ENCODE data around the gene SEMA3E. TPM values are rescaled to one million over a fixed set of nuclear protein-coding genes. Genes with fewer than 3 reads are reported as not detected.

Gene SEMA3E
- total RNA-seq, 1 experiment from 2014 or later: 0.20 TPM

- no peak for TF ChIP-seq CTCF (IDR thresholded peaks at IDR 0.05; ENCODE audit: insufficient read depth in 1 of 2, low read depth in 1 of 2, low read length in 1 of 2, severe bottlenecking in 1 of 2, unreplicated experiment in 1 of 2)
- no peaks in the 10 kb centered on the region for H3K9me3 ChIP-seq
- Mint-ChIP-seq H3K4me3 (ENCODE audit: unreplicated experiment) (no peak overlapping the region), H3K27me3 (ENCODE audit: insufficient read depth, unreplicated experiment) (peaks cover 3% of the 10 kb centered on the region), H3K4me1 (ENCODE audit: low read depth, unreplicated experiment) (no peaks in the 10 kb centered on the region), H3K9me3 (ENCODE audit: unreplicated experiment) (peaks cover 10% of the 10 kb centered on the region), H3K36me3 (ENCODE audit: insufficient read depth, unreplicated experiment) (no peaks in the 10 kb centered on the region), H3K27ac (ENCODE audit: unreplicated experiment) (no peak overlapping the region)
- ChIA-PET POLR2A (interaction anchor here (0.6 kb wide), 1 partner anchor 402 kb away, joined by 3 read pairs; no protein-coding TSS in a partner anchor), CTCF (no interaction called here)
- BruUV-seq (replicated peaks): no TSS peak
- intact Hi-C loops (cut with micrococcal nuclease; ENCODE audit: unreplicated experiment): loop anchor here (2.0 to 10.0 kb wide), 4 partner anchors 15 to 183 kb away; partner anchors contain the start of gene PCLO
- H3K4me1 ChIP-seq: peaks cover 11% of the 10 kb centered on the region
- no peaks in the 10 kb centered on the region; the same call in 1 of the 2 replicates for H3K27me3 ChIP-seq (replicated peaks; ENCODE audit: control insufficient read depth, insufficient read depth, low read length)
- peak; percentile 61 to 81 for DNase-seq
- H3K36me3 ChIP-seq (ENCODE audit: control insufficient read depth, insufficient read depth, low read length): no peaks in the 10 kb centered on the region
- H3K4me3 ChIP-seq (ENCODE audit: low read depth, low read length): no peak overlapping the region
Observed at GRCh38 chr7:83347945-83348444, 300.9 kb downstream of the SEMA3E start.

DNA sequence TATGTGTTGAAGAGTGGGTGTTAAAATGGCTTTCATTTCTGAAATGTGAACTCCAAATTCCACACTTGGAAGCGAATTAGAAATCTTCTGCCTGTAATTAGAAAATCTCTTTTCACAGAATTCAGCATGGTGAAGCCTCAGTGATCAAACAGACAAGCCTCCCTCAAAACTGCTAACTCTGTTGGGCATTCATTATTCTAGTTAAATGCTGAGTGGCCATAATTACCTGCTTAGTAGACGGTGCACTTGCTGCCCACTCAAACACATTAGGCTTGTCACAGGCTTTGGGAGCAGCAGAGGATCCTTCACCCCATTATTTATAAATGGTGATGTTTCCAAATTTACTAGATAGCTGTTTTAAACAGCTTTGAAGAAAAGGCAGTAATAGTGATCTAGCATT is 309.0 kb downstream of the SEMA3E start:
- Mint-ChIP-seq H3K27me3 (ENCODE audit: insufficient read depth, unreplicated experiment) (peaks cover 3% of the 10 kb centered on the region), H3K27ac (ENCODE audit: unreplicated experiment) (no peak overlapping the region), H3K4me1 (ENCODE audit: low read depth, unreplicated experiment) (no peaks in the 10 kb centered on the region), H3K4me3 (ENCODE audit: unreplicated experiment) (no peak overlapping the region), H3K36me3 (ENCODE audit: insufficient read depth, unreplicated experiment) (no peaks in the 10 kb centered on the region), H3K9me3 (ENCODE audit: unreplicated experiment) (peaks cover 9% of the 10 kb centered on the region)
- Histone ChIP-seq H3K4me3 (ENCODE audit: low read depth, low read length) (no peak overlapping the region), H3K27me3 (replicated peaks; ENCODE audit: control insufficient read depth, insufficient read depth, low read length) (no peaks in the 10 kb centered on the region), H3K36me3 (ENCODE audit: control insufficient read depth, insufficient read depth, low read length) (no peaks in the 10 kb centered on the region), H3K4me1 (no peaks in the 10 kb centered on the region), H3K9me3 (no peaks in the 10 kb centered on the region)
- BruUV-seq (replicated peaks): no TSS peak
- CTCF ChIA-PET: no interaction called here
- intact Hi-C loops (cut with micrococcal nuclease; ENCODE audit: unreplicated experiment): loop anchor here (10.0 kb wide), 2 partner anchors 55 to 175 kb away; partner anchors contain the start of gene PCLO
- no peak for TF ChIP-seq CTCF (IDR thresholded peaks at IDR 0.05; ENCODE audit: insufficient read depth in 1 of 2, low read depth in 1 of 2, low read length in 1 of 2, severe bottlenecking in 1 of 2, unreplicated experiment in 1 of 2)
- POLR2A ChIA-PET: no interaction called here
- DNase-seq: no peak

GRCh38 chr7:83338277-83338950 is 310.5 kb downstream of the SEMA3E start:
- Mint-ChIP-seq H3K27me3 (ENCODE audit: insufficient read depth, unreplicated experiment) (no peaks in the 10 kb centered on the region), H3K27ac (ENCODE audit: unreplicated experiment) (no peak overlapping the region), H3K36me3 (ENCODE audit: insufficient read depth, unreplicated experiment) (no peaks in the 10 kb centered on the region), H3K9me3 (ENCODE audit: unreplicated experiment) (no peaks in the 10 kb centered on the region), H3K4me1 (ENCODE audit: low read depth, unreplicated experiment) (no peaks in the 10 kb centered on the region), H3K4me3 (ENCODE audit: unreplicated experiment) (no peak overlapping the region)
- Histone ChIP-seq H3K4me1 (no peaks in the 10 kb centered on the region), H3K9me3 (no peaks in the 10 kb centered on the region), H3K27me3 (replicated peaks; ENCODE audit: control insufficient read depth, insufficient read depth, low read length) (no peaks in the 10 kb centered on the region), H3K4me3 (ENCODE audit: low read depth, low read length) (no peak overlapping the region), H3K36me3 (ENCODE audit: control insufficient read depth, insufficient read depth, low read length) (no peaks in the 10 kb centered on the region)
- intact Hi-C loops (cut with micrococcal nuclease; ENCODE audit: unreplicated experiment): no loop called here
- no peak for DNase-seq
- ChIA-PET CTCF (no interaction called here), POLR2A (no interaction called here)
- no TSS peak for BruUV-seq (replicated peaks)
- TF ChIP-seq CTCF (IDR thresholded peaks at IDR 0.05; ENCODE audit: insufficient read depth in 1 of 2, low read depth in 1 of 2, low read length in 1 of 2, severe bottlenecking in 1 of 2, unreplicated experiment in 1 of 2): no peak
